HG02884 (cell line): Measurements from ENCODE around the gene ATP13A1.
"Not testable (repeated sequence)": the region's sequence is repeated elsewhere in the genome, so short reads cannot be mapped to it uniquely, and the experiment has no call there.

Source experiments
- ATAC-seq: cut with Tn5 transposase; IDR thresholded peaks from one replicate; pipeline ENCODE4 v1.9.1; 2021; ENCODE audit warnings: mild to moderate bottlenecking, moderate library complexity; ENCODE audit not compliant: unreplicated experiment

Gene ATP13A1

DNA sequence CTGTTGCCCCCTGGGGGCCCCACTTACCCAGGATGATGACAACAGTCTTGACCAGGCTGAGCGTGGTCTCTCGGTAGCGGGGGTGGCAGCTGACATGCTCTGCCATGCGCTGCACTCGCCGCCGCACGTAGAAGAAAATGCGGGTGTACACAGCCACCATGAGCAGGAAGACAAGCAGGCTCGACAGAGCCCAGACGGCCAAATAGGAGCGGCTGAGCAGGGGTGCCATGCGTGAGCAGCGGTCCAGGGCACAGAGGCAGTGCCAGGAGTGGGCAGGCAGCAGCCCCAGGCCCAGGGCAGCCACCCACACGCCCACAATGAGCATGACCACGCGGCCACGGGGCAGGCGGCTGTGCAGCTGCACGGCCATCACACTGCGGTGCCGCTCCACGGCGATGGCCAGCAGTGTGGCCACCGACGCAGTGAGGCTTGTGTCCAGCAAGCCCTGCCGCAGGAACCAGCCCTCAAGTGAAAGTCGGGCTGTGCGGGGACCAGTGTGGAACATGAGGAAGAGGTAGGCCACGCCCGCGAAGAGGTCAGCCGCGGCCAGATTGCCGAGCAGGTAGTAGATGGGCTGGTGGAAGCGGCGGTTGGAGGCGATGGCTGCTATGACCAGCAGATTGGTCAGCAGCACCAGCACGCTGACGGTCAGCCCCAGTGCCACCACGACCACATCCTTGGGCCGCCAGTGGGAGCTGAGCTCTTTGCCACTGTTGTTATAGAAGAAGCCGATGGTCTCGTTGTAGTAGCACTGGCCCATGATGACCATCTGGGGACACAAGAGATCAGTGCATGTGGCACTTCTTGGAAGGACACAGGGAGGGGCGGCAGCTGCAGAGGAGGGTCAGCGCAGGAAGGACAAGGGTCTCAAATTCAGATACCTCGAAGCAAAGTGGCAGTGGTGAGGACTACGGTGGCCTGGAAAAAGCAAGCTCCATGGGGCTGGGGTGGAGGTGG, 36.7 kb downstream of the ATP13A1 start:
- no peak for ATAC-seq

- ATAC-seq, result no peak
Observed at GRCh38 chr19:19624032-19624570, 39.4 kb downstream of the ATP13A1 start.

DNA sequence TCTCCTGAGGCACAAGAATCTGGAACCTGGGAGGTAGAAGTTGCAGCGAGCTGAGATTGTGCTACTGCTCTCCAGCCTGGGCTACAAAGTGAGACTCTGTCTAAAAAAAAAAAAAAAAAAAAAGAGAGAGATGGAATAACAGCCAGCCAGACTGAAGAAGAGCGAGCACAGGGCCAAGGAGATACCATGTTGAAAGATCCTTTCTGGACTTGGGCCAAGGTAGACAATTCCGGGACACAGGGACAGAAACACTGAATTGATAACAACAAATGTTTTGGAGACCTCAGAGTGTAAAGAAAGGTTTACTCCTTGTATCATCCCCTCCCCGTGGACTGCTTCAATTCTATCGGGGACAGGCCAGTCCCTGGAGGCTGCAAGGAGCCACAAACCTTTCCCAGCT, 40.1 kb downstream of the ATP13A1 start:
- ATAC-seq, result no peak

- no peak for ATAC-seq
Observed at GRCh38 chr19:19619849-19620210, 43.6 kb downstream of the ATP13A1 start.

- no peak for ATAC-seq
Observed at GRCh38 chr19:19619181-19619848, 44.2 kb downstream of the ATP13A1 start.

- peak; percentile 96 for ATAC-seq
Observed at GRCh38 chr19:19618219-19619051, 45.0 kb downstream of the ATP13A1 start, which contains the start of gene PBX4. TSS of gene PBX4 (minus strand) at chr19:19618687. CDS start at chr19:19618629, 58 bp downstream.

DNA sequence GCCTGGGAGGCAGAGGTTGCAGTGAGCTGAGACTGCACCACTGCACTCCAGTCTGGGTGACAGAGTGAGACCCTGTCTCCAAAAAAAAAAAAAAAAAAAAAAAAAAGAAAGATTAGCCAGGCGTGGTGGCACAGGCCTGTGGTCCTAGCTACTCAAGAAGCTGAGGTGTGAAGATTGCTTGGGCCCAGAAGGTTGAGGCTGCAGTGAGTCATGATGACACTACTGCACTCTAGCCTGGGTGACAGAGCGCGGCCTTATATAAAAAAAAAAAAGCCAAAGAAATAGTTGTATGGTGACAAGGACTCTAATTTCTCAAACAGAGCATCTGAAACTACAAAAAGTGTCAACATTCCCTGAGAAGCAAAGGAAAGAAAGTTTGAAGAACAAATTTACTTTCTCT, 48.4 kb downstream of the ATP13A1 start:
- ATAC-seq, result no peak

DNA sequence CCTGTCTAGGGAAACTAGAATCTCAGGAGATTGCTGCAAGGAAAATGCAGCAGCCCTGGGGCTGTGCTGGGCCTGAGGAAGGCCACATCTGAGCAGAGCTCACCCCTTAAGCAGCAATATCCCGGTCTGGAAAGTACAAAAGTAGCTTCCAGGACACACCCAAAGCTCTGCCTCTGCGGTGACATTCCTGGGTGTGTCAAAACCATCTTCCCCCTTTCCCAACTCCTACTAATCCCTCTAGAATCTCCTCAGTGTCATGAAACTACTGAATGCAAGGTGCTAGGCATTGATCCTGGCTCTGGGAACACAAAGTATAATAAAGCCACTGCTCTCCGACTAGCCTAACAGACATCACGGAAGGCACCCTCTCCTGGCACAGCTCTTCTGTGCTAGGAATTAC, 50.0 kb downstream of the ATP13A1 start:
- ATAC-seq, result no peak

DNA sequence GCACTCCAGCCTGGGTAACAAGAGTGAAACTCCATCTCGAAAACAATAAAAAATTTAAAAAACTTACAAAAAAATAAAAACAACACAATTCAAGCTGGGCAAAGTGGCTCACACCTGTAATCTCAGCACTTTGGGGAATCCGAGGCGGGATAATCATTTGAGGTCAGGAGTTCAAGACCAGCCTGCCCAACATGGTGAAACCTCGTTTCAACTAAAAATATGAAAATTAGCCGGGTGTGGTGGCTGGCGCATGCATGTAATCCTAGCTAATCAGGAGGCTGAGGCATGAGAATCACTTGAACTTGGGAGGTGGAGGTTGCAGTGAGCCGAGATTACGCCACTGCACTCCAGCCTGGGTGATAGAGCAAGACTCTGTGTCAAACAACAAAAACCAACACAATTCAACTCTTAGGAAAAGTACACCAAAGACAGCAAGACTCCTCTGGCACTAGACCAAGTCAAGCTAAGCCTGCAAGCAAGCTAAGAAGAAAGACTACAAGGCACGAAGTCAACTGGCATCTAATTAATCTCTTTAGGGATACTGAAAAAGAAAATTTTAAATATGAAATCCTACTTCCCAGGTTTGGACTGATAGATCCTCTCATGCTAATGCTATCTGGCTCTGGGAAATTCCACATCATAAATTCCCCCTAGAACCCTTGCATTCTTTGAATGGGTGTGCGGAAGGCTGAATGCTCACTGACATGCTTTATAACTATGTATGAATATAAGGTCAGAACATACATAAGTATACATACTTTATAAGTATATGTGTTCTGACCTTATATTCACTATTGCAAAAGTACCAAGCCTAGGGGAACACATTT, 52.9 kb downstream of the ATP13A1 start:
- ATAC-seq, result no peak

DNA sequence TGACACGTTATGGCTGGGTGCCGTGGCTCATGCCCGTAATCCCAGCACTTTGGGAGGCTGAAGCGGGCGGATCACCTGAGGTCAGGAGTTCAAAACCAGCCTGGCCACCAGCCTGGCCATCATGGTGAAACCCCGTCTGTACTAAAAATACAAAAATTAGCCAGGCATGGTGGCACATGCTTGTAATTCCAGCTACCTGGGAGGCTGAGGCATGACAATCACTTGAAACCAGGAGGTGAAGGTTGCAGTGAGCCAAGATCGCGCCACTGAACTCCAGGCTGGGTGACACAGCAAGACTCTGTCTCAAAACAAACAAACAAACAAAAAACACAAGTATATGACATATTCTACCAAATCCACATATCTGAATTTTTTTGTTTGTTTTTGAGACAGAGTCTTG, 56.8 kb downstream of the ATP13A1 start:
- ATAC-seq, result not testable (repeated sequence)

DNA sequence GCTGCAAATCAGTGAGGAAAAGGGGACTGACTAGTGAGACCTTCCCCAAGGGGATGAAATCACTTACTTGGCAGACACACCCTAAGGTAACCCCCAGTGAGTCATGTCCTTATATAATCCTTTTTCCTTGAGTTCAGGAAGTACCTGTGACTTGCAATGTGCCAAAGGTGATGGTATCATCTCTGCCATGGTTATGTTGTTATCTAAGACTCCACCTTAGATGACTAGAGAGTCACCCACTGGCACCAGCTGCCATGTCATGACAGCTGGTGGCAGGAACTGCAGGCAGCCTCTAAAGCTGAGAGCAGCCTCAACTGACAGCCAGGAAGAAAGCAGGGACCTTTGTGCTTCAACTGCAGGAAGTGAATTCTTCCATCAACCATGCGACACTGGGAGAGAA, 57.5 kb downstream of the ATP13A1 start:
- no peak for ATAC-seq

DNA sequence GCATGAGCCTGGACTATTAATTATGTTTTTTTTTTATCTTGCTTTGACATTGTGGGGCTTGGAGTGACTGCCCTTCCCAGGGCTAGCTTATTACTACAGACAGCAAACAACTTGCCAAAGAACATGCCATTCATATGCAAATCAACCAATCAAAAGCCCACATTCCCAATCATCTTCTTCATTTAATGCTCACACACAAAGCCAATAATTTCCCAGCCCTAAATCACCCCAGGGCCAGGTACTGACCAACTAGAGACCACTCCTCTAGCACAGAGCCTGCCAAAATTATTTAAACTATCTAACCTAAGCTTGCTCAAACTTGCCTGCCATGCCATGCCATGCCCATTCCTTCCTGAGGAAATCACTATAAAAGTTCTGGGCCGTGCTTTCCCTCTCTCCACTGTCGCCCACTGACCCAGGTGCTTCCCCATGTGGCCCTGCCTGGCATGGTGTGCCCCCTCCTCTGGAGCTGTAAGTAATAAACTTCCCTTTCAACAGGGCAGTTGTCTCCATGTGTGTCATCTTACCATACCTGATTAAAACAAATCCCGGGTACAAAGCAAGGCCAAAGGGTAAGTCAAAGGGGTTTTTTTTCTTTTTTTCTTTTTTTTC, 60.7 kb downstream of the ATP13A1 start:
- no peak for ATAC-seq

DNA sequence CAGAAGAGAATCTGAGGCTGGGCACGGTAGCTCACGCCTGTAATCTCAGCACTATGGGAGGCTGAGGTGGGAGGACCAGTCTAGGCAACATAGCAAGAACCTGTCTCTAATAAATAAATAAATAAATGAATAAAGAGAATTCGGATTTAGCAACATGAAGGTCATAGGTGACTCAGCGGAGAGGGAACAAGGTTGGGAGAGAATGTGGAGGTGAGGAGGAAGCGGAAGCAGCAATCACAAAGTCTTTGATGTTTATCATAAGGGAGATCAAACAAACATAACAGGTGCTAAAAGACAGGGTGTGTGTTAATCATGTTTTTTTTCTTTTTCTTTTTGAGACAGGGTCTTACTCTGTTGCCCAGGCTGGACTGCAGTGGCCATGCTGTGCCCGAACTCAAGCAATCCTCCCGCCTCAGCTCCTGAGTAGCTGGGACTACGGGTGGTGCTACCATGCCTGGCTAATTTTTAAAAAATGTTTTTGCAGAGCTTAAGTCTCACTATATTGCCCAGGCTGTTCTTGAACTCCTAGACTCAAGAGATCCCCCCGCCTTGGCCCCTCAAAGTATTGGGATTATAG, 61.3 kb downstream of the ATP13A1 start:
- no peak for ATAC-seq

DNA sequence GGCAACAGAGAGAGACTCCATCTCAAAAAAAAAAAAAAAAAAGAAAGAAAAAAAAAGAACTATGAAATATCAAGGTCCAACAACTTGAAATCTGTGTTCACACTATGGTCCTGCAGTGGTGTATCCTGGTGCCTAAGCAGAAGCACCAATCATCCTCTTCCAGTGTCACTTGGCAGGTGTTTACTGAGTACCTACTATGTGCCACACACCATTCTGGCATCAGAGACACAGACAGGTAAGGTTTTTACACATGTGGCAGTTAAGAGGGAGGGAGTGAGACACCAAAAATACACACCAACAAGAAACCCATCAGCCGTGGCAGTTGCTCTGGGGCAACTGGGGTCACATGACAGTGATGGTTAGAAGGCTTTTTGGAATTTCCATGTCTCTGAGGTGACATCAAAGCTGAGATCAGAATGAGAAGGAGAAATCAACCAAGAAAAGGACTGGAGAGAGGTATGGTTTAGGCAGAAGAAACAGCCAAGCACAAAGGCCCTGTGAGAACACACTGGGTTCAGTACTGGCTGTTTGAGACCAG, 62.6 kb downstream of the ATP13A1 start:
- ATAC-seq, result no peak

GRCh38 chr19:19598728-19599451, 64.6 kb downstream of the ATP13A1 start:
- not testable (repeated sequence) for ATAC-seq

GRCh38 chr19:19597809-19598306, 65.6 kb downstream of the ATP13A1 start:
- ATAC-seq, result no peak
